ENCODE data around the gene CCNY. TPM values are rescaled to one million over a fixed set of nuclear protein-coding genes. Genes with fewer than 3 reads are reported as not detected.

The CCNY gene
- total RNA-seq, 1 experiment from 2014 or later: 62.2 TPM

DNA sequence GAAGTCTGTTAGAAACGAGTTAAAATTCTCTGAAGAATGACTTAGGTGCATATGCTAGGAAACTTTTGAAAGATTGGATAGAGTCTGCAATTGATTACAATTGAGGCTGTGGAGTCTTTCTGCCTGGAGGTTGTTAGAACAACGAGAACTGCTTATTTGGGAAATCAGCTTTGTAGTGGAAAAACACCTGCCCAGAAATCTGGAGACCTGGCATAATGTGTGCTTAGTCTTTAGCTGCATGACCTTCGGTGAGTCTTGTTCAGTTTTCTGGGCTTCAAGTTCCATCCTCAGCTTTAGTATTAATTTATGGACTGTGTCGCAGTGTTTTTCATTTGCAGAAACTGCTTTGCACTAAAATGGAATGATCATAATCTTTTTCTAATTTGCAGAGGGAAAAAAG, 31.7 kb downstream of the CCNY start:
- intact Hi-C loops (cut with micrococcal nuclease): no loop called here
- ATAC-seq (no peak), DNase-seq (ENCODE audit: low read depth, low spot score) (no peak)
- no peaks in the 10 kb centered on the region for H3K9me2 ChIP-seq (ENCODE audit: insufficient read depth)
- H3K4me3 ChIP-seq (replicated peaks in 1 of 2; ENCODE audit: low read depth in 1 of 2, low read length in 2 of 2): no peak overlapping the region
- peaks cover 89% of the 10 kb centered on the region for H3K79me2 ChIP-seq (ENCODE audit: insufficient read depth, low read length)
- H3K4me1 ChIP-seq (ENCODE audit: control insufficient read depth in 1 of 2, insufficient read depth in 2 of 2, low read length in 2 of 2): no peaks in the 10 kb centered on the region; a peak in 1 of 4 replicates
- H3K4me2 ChIP-seq (ENCODE audit: low read length): no peak overlapping the region
- no peak overlapping the region for H3K9ac ChIP-seq (ENCODE audit: low read length)
- peaks cover 9% of the 10 kb centered on the region; the same call in 1 of the 2 replicates for H4K20me1 ChIP-seq (ENCODE audit: insufficient read depth)
- no peak overlapping the region for H2AFZ ChIP-seq (ENCODE audit: low read depth, low read length, poor library complexity, severe bottlenecking)
- H3K27ac ChIP-seq (ENCODE audit: low read depth, low read length): no peak overlapping the region
- no peaks in the 10 kb centered on the region for H3K9me3 ChIP-seq (ENCODE audit: control insufficient read depth in 1 of 2, insufficient read depth in 1 of 2, low read depth in 1 of 2, low read length in 2 of 2)
- no peaks in the 10 kb centered on the region for H3K36me3 ChIP-seq (ENCODE audit: control insufficient read depth in 1 of 2, insufficient read depth in 2 of 2, low read length in 2 of 2)
- BruUV-seq (replicated peaks): no TSS peak
- CTCF ChIA-PET: no interaction called here
- RAD21 ChIA-PET (ENCODE audit: low non-redundant PET in 1 of 2, low total read pairs in 2 of 2, uncharacterized antibody in 2 of 2, unreplicated experiment in 2 of 2): no interaction called here
- no peak for TF ChIP-seq ZFX (IDR thresholded peaks at IDR 0.05)
- POLR2A ChIA-PET: no interaction called here
- H3K27me3 ChIP-seq (ENCODE audit: insufficient read depth, low read length): no peaks in the 10 kb centered on the region

DNA sequence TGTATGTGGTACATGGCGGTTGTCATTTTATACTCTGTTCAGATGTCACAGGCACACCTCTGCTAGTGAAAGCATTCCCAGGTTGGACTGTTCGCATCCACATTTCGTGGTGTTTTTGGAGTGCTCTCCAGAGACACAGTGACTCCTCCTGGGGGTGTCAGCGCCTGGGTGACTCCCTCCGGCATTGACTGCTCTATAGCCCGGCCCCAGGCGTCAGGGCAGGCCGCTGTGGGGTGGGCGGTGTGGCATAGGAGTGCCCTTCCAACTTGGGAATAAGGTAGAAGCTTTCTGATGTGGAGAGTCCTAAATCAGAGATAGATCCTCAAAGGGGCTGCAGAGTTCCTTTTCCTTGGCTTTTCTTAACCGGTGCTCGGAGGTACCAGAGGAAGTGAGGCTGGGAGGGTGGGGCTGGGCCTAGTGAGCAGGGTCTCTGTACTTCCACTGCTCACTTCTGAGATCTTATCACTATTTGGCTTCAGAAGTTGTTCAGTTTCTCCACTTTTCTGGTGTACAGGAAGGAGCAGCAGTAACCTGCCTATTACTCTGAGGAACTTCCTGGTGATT, 32.3 kb downstream of the CCNY start:
- H3K4me3 ChIP-seq (replicated peaks in 1 of 2; ENCODE audit: low read depth in 1 of 2, low read length in 2 of 2): no peak overlapping the region
- intact Hi-C loops (cut with micrococcal nuclease): no loop called here
- ATAC-seq (no peak), DNase-seq (ENCODE audit: low read depth, low spot score) (no peak)
- no peaks in the 10 kb centered on the region for H3K9me2 ChIP-seq (ENCODE audit: insufficient read depth)
- RAD21 ChIA-PET (ENCODE audit: low non-redundant PET in 1 of 2, low total read pairs in 2 of 2, uncharacterized antibody in 2 of 2, unreplicated experiment in 2 of 2): no interaction called here
- POLR2A ChIA-PET: no interaction called here
- CTCF ChIA-PET: no interaction called here
- H4K20me1 ChIP-seq (ENCODE audit: insufficient read depth): peaks cover 9% of the 10 kb centered on the region; the same call in 1 of the 2 replicates
- no TSS peak for BruUV-seq (replicated peaks)
- no peaks in the 10 kb centered on the region for H3K36me3 ChIP-seq (ENCODE audit: control insufficient read depth in 1 of 2, insufficient read depth in 2 of 2, low read length in 2 of 2)
- peaks cover 89% of the 10 kb centered on the region for H3K79me2 ChIP-seq (ENCODE audit: insufficient read depth, low read length)
- H3K9me3 ChIP-seq (ENCODE audit: control insufficient read depth in 1 of 2, insufficient read depth in 1 of 2, low read depth in 1 of 2, low read length in 2 of 2): no peaks in the 10 kb centered on the region
- no peak overlapping the region for H3K9ac ChIP-seq (ENCODE audit: low read length)
- no peak overlapping the region for H2AFZ ChIP-seq (ENCODE audit: low read depth, low read length, poor library complexity, severe bottlenecking)
- no peaks in the 10 kb centered on the region; a peak in 1 of 4 replicates for H3K4me1 ChIP-seq (ENCODE audit: control insufficient read depth in 1 of 2, insufficient read depth in 2 of 2, low read length in 2 of 2)
- no peak overlapping the region for H3K4me2 ChIP-seq (ENCODE audit: low read length)
- H3K27me3 ChIP-seq (ENCODE audit: insufficient read depth, low read length): no peaks in the 10 kb centered on the region
- no peak overlapping the region for H3K27ac ChIP-seq (ENCODE audit: low read depth, low read length)
- TF ChIP-seq EZH2phosphoT487 (IDR thresholded peaks at IDR 0.05; ENCODE audit: borderline replicate concordance): no peak
- no peak for TF ChIP-seq TCF7L2 (IDR thresholded peaks at IDR 0.05; ENCODE audit: borderline replicate concordance, extremely low read depth, insufficient read depth, insufficient read length)
- TF ChIP-seq CTCF (IDR thresholded peaks at IDR 0.05 in 2 of 3, conservative IDR thresholded peaks at IDR 0.05 in 1 of 3; ENCODE audit: borderline replicate concordance in 1 of 3, insufficient read depth in 1 of 3, low read depth in 2 of 3, low read length in 2 of 3): no peak
- no peak for TF ChIP-seq ZNF274 (IDR thresholded peaks at IDR 0.05; ENCODE audit: low read depth, low read length)
- no peak for TF ChIP-seq EZH2 (IDR thresholded peaks at IDR 0.05)
- TF ChIP-seq YY1 (IDR thresholded peaks at IDR 0.05; ENCODE audit: extremely low read depth, insufficient replicate concordance, low read depth, low read length): no peak
- TF ChIP-seq FOSL1 (IDR thresholded peaks at IDR 0.05; ENCODE audit: low read depth): no peak
- no peak for TF ChIP-seq CBX3 (IDR thresholded peaks at IDR 0.05; ENCODE audit: low read depth)
- TF ChIP-seq REST (IDR thresholded peaks at IDR 0.05; ENCODE audit: low read depth): no peak
- TF ChIP-seq JUND (IDR thresholded peaks at IDR 0.05): no peak
- no peak for TF ChIP-seq SIN3A (IDR thresholded peaks at IDR 0.05; ENCODE audit: low read depth)

Measured in HCT116 (cell line).